Endodermal cell (in vitro differentiated cells): ENCODE data around the gene U2AF2. TPM values are rescaled to one million over a fixed set of nuclear protein-coding genes. Genes with fewer than 3 reads are reported as not detected.

ENCODE experiments used
- DNase-seq: peaks from one replicate; pipeline ENCODE4 v3.0.0-alpha.2; 2017
- H3K27ac ChIP-seq: 2 replicates; pipeline ENCODE4 v1.5.1; 2013; ENCODE audit warnings: mild to moderate bottlenecking, low read depth, low read length, moderate library complexity
- H3K27me3 ChIP-seq: 2 replicates; pipeline ENCODE4 v1.6.1; 2013; ENCODE audit warnings: mild to moderate bottlenecking, low read length, moderate library complexity; ENCODE audit not compliant: insufficient read depth, control insufficient read depth, poor library complexity, severe bottlenecking
- H3K36me3 ChIP-seq: 2 replicates; pipeline ENCODE4 v1.7.0; 2013; ENCODE audit warnings: mild to moderate bottlenecking, low read length, moderate library complexity; ENCODE audit not compliant: control insufficient read depth, insufficient read depth
- H3K4me1 ChIP-seq: one replicate; pipeline ENCODE4 v1.7.0; 2013; ENCODE audit warnings: low read length; ENCODE audit not compliant: control insufficient read depth, insufficient read depth
- H3K4me3 ChIP-seq: 2 replicates; pipeline ENCODE4 v1.5.1; 2013; ENCODE audit warnings: mild to moderate bottlenecking, low read length, moderate library complexity
- H3K9ac ChIP-seq: 2 replicates; pipeline ENCODE4 v1.6.1; 2013; ENCODE audit warnings: mild to moderate bottlenecking, low read length, moderate library complexity; ENCODE audit not compliant: poor library complexity, severe bottlenecking; ENCODE audit errors: extremely low read depth
- H3K9me3 ChIP-seq: 2 replicates; pipeline ENCODE4 v1.6.1; 2013; ENCODE audit warnings: mild to moderate bottlenecking, low read length, moderate library complexity; ENCODE audit not compliant: control insufficient read depth
- H3K27ac Mint-ChIP-seq: 2 replicates; pipeline ENCODE4 v1.8.0; 2020; ENCODE audit warnings: mixed read lengths
- H3K27me3 Mint-ChIP-seq: 2 replicates; pipeline ENCODE4 v1.8.0; 2021; ENCODE audit warnings: mild to moderate bottlenecking, mixed read lengths; ENCODE audit not compliant: insufficient read depth
- H3K36me3 Mint-ChIP-seq: 2 replicates; pipeline ENCODE4 v1.8.0; 2020; ENCODE audit warnings: low read depth, mixed read lengths
- H3K4me1 Mint-ChIP-seq: 2 replicates; pipeline ENCODE4 v1.8.0; 2020; ENCODE audit warnings: mixed read lengths
- H3K4me3 Mint-ChIP-seq: 2 replicates; pipeline ENCODE4 v1.8.0; 2020; ENCODE audit warnings: mild to moderate bottlenecking, moderate library complexity, mixed read lengths
- H3K9me3 Mint-ChIP-seq: 2 replicates; pipeline ENCODE4 v1.8.0; 2020; ENCODE audit warnings: mild to moderate bottlenecking, mixed read lengths
- CTCF ChIP-seq: fragments of 200-600 bp; sonication (generic); conservative IDR thresholded peaks from 2 replicates; pipeline ENCODE4 v1.5.0; 2021; ENCODE audit warnings: antibody characterized with exemption, mild to moderate bottlenecking
- WGBS, 2 experiments: methylation state at CpG; one replicate each; pipeline versions ENCODE4 v1.1.5 to v1.1.7; 2013; ENCODE audit warnings: missing lambda C conversion rate in 2 of 2, mixed read lengths in 1 of 2; ENCODE audit not compliant: insufficient coverage in 1 of 2, insufficient read length in 1 of 2; 5-methylcytosine and 5-hydroxymethylcytosine counted together
- total RNA-seq, 2 donors: library from RNA; stranded (reverse); fragmentation: NEBNext Ultra II Directional in 1 of 2; extraction: Animal tissue kit (Norgen Biotek cat#: 25700) in 1 of 2; gene quantifications; 2 replicates in 1 of 2; 3 replicates in 1 of 2; pipeline ENCODE4 v1.2.1, GENCODE V29; 2021

The U2AF2 gene
- total RNA-seq, 2 donors from 2014 or later = 264 to 293 TPM

- Histone ChIP-seq H3K27me3 (no peaks in the 10 kb centered on the region), H3K27ac (no peak overlapping the region), H3K9me3 (no peaks in the 10 kb centered on the region), H3K9ac (no peak overlapping the region), H3K4me1 (peaks cover 3% of the 10 kb centered on the region), H3K36me3 (peaks cover 43% of the 10 kb centered on the region), H3K4me3 (no peak overlapping the region)
- peak overlapping the region; percentile 66 for H3K27ac Mint-ChIP-seq
- H3K4me1 Mint-ChIP-seq = peaks cover 32% of the 10 kb centered on the region
- H3K27me3 Mint-ChIP-seq = no peaks in the 10 kb centered on the region
- WGBS, 2 experiments = 98 to 100% methylated on average over 1 to 5 of the region's 5 CpGs
- H3K4me3 Mint-ChIP-seq = no peak overlapping the region
- peaks cover 54% of the 10 kb centered on the region for H3K36me3 Mint-ChIP-seq
- DNase-seq = no peak
- no peaks in the 10 kb centered on the region for H3K9me3 Mint-ChIP-seq
- no peak for TF ChIP-seq CTCF
Observed at GRCh38 chr19:55672418-55672817, 17.6 kb downstream of the U2AF2 start.

- H3K36me3 Mint-ChIP-seq = peaks cover 54% of the 10 kb centered on the region
- WGBS, 2 experiments = 82 to 92% methylated on average over 3 to 9 of the region's 9 CpGs
- Histone ChIP-seq H3K4me3 (no peak overlapping the region), H3K27me3 (no peaks in the 10 kb centered on the region), H3K27ac (no peak overlapping the region), H3K4me1 (peaks cover 3% of the 10 kb centered on the region), H3K9me3 (no peaks in the 10 kb centered on the region), H3K9ac (no peak overlapping the region), H3K36me3 (peaks cover 41% of the 10 kb centered on the region)
- no peak for TF ChIP-seq CTCF
- no peaks in the 10 kb centered on the region for H3K27me3 Mint-ChIP-seq
- peak overlapping the region; percentile 90 for H3K4me3 Mint-ChIP-seq
- peak overlapping the region; percentile 92 for H3K27ac Mint-ChIP-seq
- no peak for DNase-seq
- no peaks in the 10 kb centered on the region for H3K9me3 Mint-ChIP-seq
- H3K4me1 Mint-ChIP-seq = peaks cover 37% of the 10 kb centered on the region
Observed at GRCh38 chr19:55673465-55673864, 18.6 kb downstream of the U2AF2 start.

- Histone ChIP-seq H3K27ac (no peak overlapping the region), H3K4me1 (peaks cover 3% of the 10 kb centered on the region), H3K27me3 (no peaks in the 10 kb centered on the region), H3K36me3 (peaks cover 41% of the 10 kb centered on the region), H3K9me3 (no peaks in the 10 kb centered on the region), H3K9ac (no peak overlapping the region), H3K4me3 (no peak overlapping the region)
- no peak for DNase-seq
- 96 to 100% methylated on average over 6 to 7 of the region's 15 CpGs for WGBS, 2 experiments
- no peaks in the 10 kb centered on the region for H3K27me3 Mint-ChIP-seq
- H3K4me3 Mint-ChIP-seq = peak overlapping the region; percentile 90
- no peaks in the 10 kb centered on the region for H3K9me3 Mint-ChIP-seq
- no peak for TF ChIP-seq CTCF
- peak overlapping the region; percentile 92 for H3K27ac Mint-ChIP-seq
- peaks cover 37% of the 10 kb centered on the region for H3K4me1 Mint-ChIP-seq
- H3K36me3 Mint-ChIP-seq = peaks cover 58% of the 10 kb centered on the region
Observed at GRCh38 chr19:55673889-55674288, 19.1 kb downstream of the U2AF2 start.
